ENCODE measurements around the gene IKZF1.

The IKZF1 gene

GRCh38 chr7:50366311-50366710 is 61.8 kb downstream of the IKZF1 start:
- no peaks in the 10 kb centered on the region for H4K20me1 ChIP-seq (ENCODE audit: insufficient read depth, low read length, poor library complexity, severe bottlenecking)
- H3K4me3 ChIP-seq (ENCODE audit: low read length, poor library complexity, severe bottlenecking), result no peak overlapping the region
- no peaks in the 10 kb centered on the region for H3K27me3 ChIP-seq (ENCODE audit: insufficient read depth, low read length, poor library complexity, severe bottlenecking)
- no peak overlapping the region for H3K4me2 ChIP-seq (ENCODE audit: low read depth, low read length, poor library complexity, severe bottlenecking)
- no peaks in the 10 kb centered on the region; the same call in 1 of the 2 replicates for H3F3A ChIP-seq (ENCODE audit: low read depth)
- H3K9me2 ChIP-seq (replicated peaks; ENCODE audit: low read depth, low read length), result no peaks in the 10 kb centered on the region
- H3K9ac ChIP-seq (ENCODE audit: low read depth, low read length, poor library complexity, severe bottlenecking), result no peak overlapping the region
- peaks cover 37% of the 10 kb centered on the region for H3K4me1 ChIP-seq (ENCODE audit: insufficient read depth, low read length, poor library complexity, severe bottlenecking)
- peaks cover 77% of the 10 kb centered on the region for H3K79me2 ChIP-seq (ENCODE audit: insufficient read depth, low read length)
- peaks cover 64% of the 10 kb centered on the region; the same call in 1 of the 2 replicates for H3K36me3 ChIP-seq (ENCODE audit: insufficient read depth, low read length)
- no peaks in the 10 kb centered on the region for H3K9me3 ChIP-seq (ENCODE audit: insufficient read depth, low read depth, low read length)
- TF ChIP-seq CTCF (conservative IDR thresholded peaks at IDR 0.05; ENCODE audit: low read length) (no peak), EZH2phosphoT487 (IDR thresholded peaks at IDR 0.05; ENCODE audit: borderline replicate concordance) (no peak)
- no peak overlapping the region for H2AFZ ChIP-seq (ENCODE audit: low read length)

- peaks cover 71% of the 10 kb centered on the region; the same call in 1 of the 2 replicates for H3K36me3 ChIP-seq (ENCODE audit: insufficient read depth, low read length)
- peaks cover 29% of the 10 kb centered on the region for H3K4me1 ChIP-seq (ENCODE audit: insufficient read depth, low read length, poor library complexity, severe bottlenecking)
- no peak overlapping the region for H2AFZ ChIP-seq (ENCODE audit: low read length)
- H3K9me2 ChIP-seq (replicated peaks; ENCODE audit: low read depth, low read length), result no peaks in the 10 kb centered on the region
- no peaks in the 10 kb centered on the region for H3K9me3 ChIP-seq (ENCODE audit: insufficient read depth, low read depth, low read length)
- no peaks in the 10 kb centered on the region for H4K20me1 ChIP-seq (ENCODE audit: insufficient read depth, low read length, poor library complexity, severe bottlenecking)
- TF ChIP-seq CTCF (conservative IDR thresholded peaks at IDR 0.05; ENCODE audit: low read length) (no peak), EZH2phosphoT487 (IDR thresholded peaks at IDR 0.05; ENCODE audit: borderline replicate concordance) (no peak)
- H3F3A ChIP-seq (ENCODE audit: low read depth), result no peaks in the 10 kb centered on the region; the same call in 1 of the 2 replicates
- no peak overlapping the region for H3K4me2 ChIP-seq (ENCODE audit: low read depth, low read length, poor library complexity, severe bottlenecking)
- H3K4me3 ChIP-seq (ENCODE audit: low read length, poor library complexity, severe bottlenecking), result no peak overlapping the region
- H3K79me2 ChIP-seq (ENCODE audit: insufficient read depth, low read length), result peaks cover 74% of the 10 kb centered on the region
- no peak overlapping the region for H3K9ac ChIP-seq (ENCODE audit: low read depth, low read length, poor library complexity, severe bottlenecking)
- H3K27me3 ChIP-seq (ENCODE audit: insufficient read depth, low read length, poor library complexity, severe bottlenecking), result no peaks in the 10 kb centered on the region
Measured at GRCh38 chr7:50367100-50367499, 62.6 kb downstream of the IKZF1 start.

GRCh38 chr7:50367570-50367969 is 63.1 kb downstream of the IKZF1 start:
- Histone ChIP-seq H3K79me2 (ENCODE audit: insufficient read depth, low read length) (peaks cover 70% of the 10 kb centered on the region), H3K36me3 (ENCODE audit: insufficient read depth, low read length) (peaks cover 75% of the 10 kb centered on the region; the same call in 1 of the 2 replicates), H3K9ac (ENCODE audit: low read depth, low read length, poor library complexity, severe bottlenecking) (no peak overlapping the region), H3F3A (ENCODE audit: low read depth) (no peaks in the 10 kb centered on the region; the same call in 1 of the 2 replicates), H3K4me1 (ENCODE audit: insufficient read depth, low read length, poor library complexity, severe bottlenecking) (peaks cover 29% of the 10 kb centered on the region), H3K4me3 (ENCODE audit: low read length, poor library complexity, severe bottlenecking) (no peak overlapping the region), H3K9me2 (replicated peaks; ENCODE audit: low read depth, low read length) (no peaks in the 10 kb centered on the region), H3K27me3 (ENCODE audit: insufficient read depth, low read length, poor library complexity, severe bottlenecking) (no peaks in the 10 kb centered on the region), H3K9me3 (ENCODE audit: insufficient read depth, low read depth, low read length) (no peaks in the 10 kb centered on the region), H4K20me1 (ENCODE audit: insufficient read depth, low read length, poor library complexity, severe bottlenecking) (no peaks in the 10 kb centered on the region), H3K4me2 (ENCODE audit: low read depth, low read length, poor library complexity, severe bottlenecking) (no peak overlapping the region), H2AFZ (ENCODE audit: low read length) (no peak overlapping the region)
- TF ChIP-seq EZH2phosphoT487 (IDR thresholded peaks at IDR 0.05; ENCODE audit: borderline replicate concordance), result no peak
- no peak for TF ChIP-seq CTCF (conservative IDR thresholded peaks at IDR 0.05; ENCODE audit: low read length)

Data from Loucy (cell line).